Stimulated activated CD4-positive, alpha-beta T cell treated with anti-CD3 and anti-CD28 coated beads, Interleukin-1b, Interleukin-23, amount 100 ng/mL, for 4 hours (primary cell): Measurements from ENCODE around the gene NTN4.
"Not testable (repeated sequence)": the region's sequence is repeated elsewhere in the genome, so short reads cannot be mapped to it uniquely, and the experiment has no call there.

ENCODE experiments used
- DNase-seq, 2 donors: peaks; one replicate each; pipeline ENCODE4 v3.0.0-alpha.2; 2020; ENCODE audit warnings: low read depth in 2 of 2

Gene NTN4

GRCh38 chr12:95796225-95796981 lies 5.8 kb upstream of the NTN4 start:
- DNase-seq, result no peak

GRCh38 chr12:95790917-95791849 lies 619 bp upstream of the NTN4 start:
- peak; percentile 9 to 13 for DNase-seq

GRCh38 chr12:95789126-95790032 lies 1.2 kb downstream of the NTN4 start:
- DNase-seq, result no peak

GRCh38 chr12:95788637-95789036 lies 1.9 kb downstream of the NTN4 start:
- DNase-seq, result no peak

GRCh38 chr12:95787274-95787818 lies 3.2 kb downstream of the NTN4 start:
- DNase-seq, result no peak

- no peak for DNase-seq
Measured at GRCh38 chr12:95784915-95785314, 5.6 kb downstream of the NTN4 start.

- no peak for DNase-seq
Measured at GRCh38 chr12:95784286-95784685, 6.3 kb downstream of the NTN4 start.

GRCh38 chr12:95775466-95775865 lies 15.1 kb downstream of the NTN4 start:
- not testable (repeated sequence) for DNase-seq

GRCh38 chr12:95774311-95775045 lies 16.1 kb downstream of the NTN4 start:
- no peak for DNase-seq

GRCh38 chr12:95773320-95773719 lies 17.2 kb downstream of the NTN4 start:
- no peak for DNase-seq

GRCh38 chr12:95767703-95768102 lies 22.9 kb downstream of the NTN4 start:
- no peak for DNase-seq

GRCh38 chr12:95766356-95767019 lies 24.1 kb downstream of the NTN4 start:
- DNase-seq, result no peak

GRCh38 chr12:95764848-95765247 lies 25.7 kb downstream of the NTN4 start:
- DNase-seq, result no peak

- no peak for DNase-seq
Measured at GRCh38 chr12:95763809-95764253, 26.7 kb downstream of the NTN4 start.

GRCh38 chr12:95762123-95762785 lies 28.3 kb downstream of the NTN4 start:
- DNase-seq, result no peak

- DNase-seq, result no peak
Measured at GRCh38 chr12:95760371-95760770, 30.2 kb downstream of the NTN4 start.

- no peak for DNase-seq
Measured at GRCh38 chr12:95759718-95760117, 30.8 kb downstream of the NTN4 start.

GRCh38 chr12:95759039-95759438 lies 31.5 kb downstream of the NTN4 start:
- DNase-seq, result no peak

- DNase-seq, result no peak
Measured at GRCh38 chr12:95756362-95756761, 34.2 kb downstream of the NTN4 start.
